B cell (primary cell): ENCODE results near the gene CFAP251. TPM values are rescaled to one million over a fixed set of nuclear protein-coding genes. Genes with fewer than 3 reads are reported as not detected.

Experiments used
- ATAC-seq: fragments of 200-7000 bp; cut with Tn5 transposase; one replicate; pipeline ENCODE4 v1.10.0; 2021; ENCODE audit warnings: low read depth, mild to moderate bottlenecking, moderate number of reproducible peaks, moderate library complexity
- CTCF ChIA-PET: fragments of 350-600 bp; sonication (Branson Sonifier 250); formaldehyde crosslinking; loops from one replicate; lab custom pipeline; 2021; ENCODE audit warnings: antibody characterized with exemption, inconsistent platforms; lab: Charles Lee
- POLR2A ChIA-PET: fragments of 350-600 bp; sonication (Branson Sonifier 250); formaldehyde crosslinking; loops from one replicate; lab custom pipeline; 2021; ENCODE audit warnings: antibody characterized with exemption; lab: Charles Lee
- DNase-seq: peaks from one replicate; pipeline ENCODE4 v3.0.0; 2013
- H2AFZ ChIP-seq: 2 replicates; pipeline ENCODE4 v1.6.1; 2012; ENCODE audit warnings: mild to moderate bottlenecking, low read depth, low read length; ENCODE audit not compliant: insufficient read depth, poor library complexity, severe bottlenecking
- H3K27ac ChIP-seq, 2 donors: 1 replicate in 1 of 2; 2 replicates in 1 of 2; pipeline ENCODE4 v1.5.1; 2012 to 2013; ENCODE audit warnings: low read length in 2 of 2, mild to moderate bottlenecking in 2 of 2, moderate library complexity in 1 of 2
- H3K27me3 ChIP-seq, 4 experiments: fragments of 200-600 bp in 1 of 4; sonication (generic) in 1 of 4; replicated peaks in 1 of 4; 1 replicate in 2 of 4; 2 replicates in 2 of 4; pipeline versions ENCODE4 v1.6.1 to v1.7.0; 2013 to 2016; ENCODE audit warnings: low read length in 3 of 4, mild to moderate bottlenecking in 2 of 4, mixed read lengths in 1 of 4, moderate library complexity in 1 of 4; ENCODE audit not compliant: insufficient read depth in 4 of 4, control insufficient read depth in 3 of 4; ENCODE audit errors: control extremely low read depth in 1 of 4
- H3K36me3 ChIP-seq, 2 experiments: replicated peaks in 1 of 2; 1 replicate in 1 of 2; 2 replicates in 1 of 2; pipeline versions ENCODE4 v1.6.1 to v1.7.1; 2013; ENCODE audit warnings: low read length in 1 of 2; ENCODE audit not compliant: insufficient read depth in 2 of 2, control insufficient read depth in 1 of 2; ENCODE audit errors: control extremely low read depth in 1 of 2, extremely low read depth in 1 of 2
- H3K4me1 ChIP-seq, 2 donors: fragments of 200-600 bp in 1 of 2; sonication (generic) in 1 of 2; 1 replicate in 1 of 2; 2 replicates in 1 of 2; pipeline versions ENCODE4 v1.5.1 to v1.6.1; 2013 to 2017; ENCODE audit warnings: low read length in 2 of 2; ENCODE audit not compliant: control insufficient read depth in 2 of 2, insufficient read depth in 2 of 2
- H3K4me2 ChIP-seq: replicated peaks from 2 replicates; pipeline ENCODE3; 2012; ENCODE audit warnings: mild to moderate bottlenecking, low read depth, low read length; ENCODE audit not compliant: poor library complexity, severe bottlenecking
- H3K4me3 ChIP-seq, 5 experiments: fragments of 200-600 bp in 1 of 5; sonication (generic) in 1 of 5; 1 replicate in 3 of 5; 2 replicates in 2 of 5; pipeline versions ENCODE4 v1.5.1 to v1.7.0; 2011 to 2016; ENCODE audit warnings: low read length in 4 of 5, mild to moderate bottlenecking in 4 of 5, low read depth in 2 of 5, control low read depth in 1 of 5, moderate library complexity in 1 of 5; ENCODE audit not compliant: insufficient read depth in 1 of 5; ENCODE audit errors: control extremely low read depth in 1 of 5, extremely low read depth in 1 of 5
- H3K79me2 ChIP-seq: fragments of 200-600 bp; sonication (generic); one replicate; pipeline ENCODE4 v1.6.0; 2016; ENCODE audit warnings: low read length; ENCODE audit not compliant: control insufficient read depth, insufficient read depth
- H3K9ac ChIP-seq: fragments of 200-600 bp; sonication (generic); 2 replicates; pipeline ENCODE4 v1.6.1; 2017; ENCODE audit warnings: mild to moderate bottlenecking, low read length, moderate library complexity
- H3K9me3 ChIP-seq, 3 donors: one replicate each; pipeline versions ENCODE4 v1.6.1 to v1.7.1; 2013; ENCODE audit warnings: low read length in 2 of 3; ENCODE audit not compliant: control insufficient read depth in 2 of 3, insufficient read depth in 1 of 3; ENCODE audit errors: control extremely low read depth in 1 of 3
- H4K20me1 ChIP-seq: 2 replicates; pipeline ENCODE4 v1.6.0; 2012; ENCODE audit warnings: mild to moderate bottlenecking, low read length; ENCODE audit not compliant: insufficient read depth, control insufficient read depth, poor library complexity, severe bottlenecking
- H3K27ac Mint-ChIP-seq: one replicate; pipeline ENCODE4 v1.8.0; 2021; ENCODE audit warnings: mixed read lengths
- H3K27me3 Mint-ChIP-seq: one replicate; pipeline ENCODE4 v1.8.0; 2021; ENCODE audit warnings: mixed read lengths
- H3K4me1 Mint-ChIP-seq: one replicate; pipeline ENCODE4 v1.8.0; 2021; ENCODE audit warnings: mixed read lengths
- H3K4me3 Mint-ChIP-seq: one replicate; pipeline ENCODE4 v1.8.0; 2021; ENCODE audit warnings: mixed read lengths
- H3K9me3 Mint-ChIP-seq: one replicate; pipeline ENCODE4 v1.8.0; 2022; ENCODE audit warnings: mixed read lengths; ENCODE audit not compliant: insufficient read depth
- EZH2 ChIP-seq: IDR thresholded peaks from 2 replicates; pipeline ENCODE4 v1.6.1; 2012; ENCODE audit warnings: borderline replicate concordance, low read depth, mild to moderate bottlenecking, moderate library complexity, low read length; ENCODE audit not compliant: insufficient read depth, poor library complexity, severe bottlenecking
- WGBS: methylation state at CpG from one replicate; pipeline ENCODE4 v1.1.5; 2013; ENCODE audit warnings: missing lambda C conversion rate; ENCODE audit not compliant: insufficient coverage; 5-methylcytosine and 5-hydroxymethylcytosine counted together
- intact Hi-C: fragments of 100-400 bp; cut with micrococcal nuclease; formaldehyde crosslinking; loops from one replicate; pipeline ENCODE4 v1.10.0; 2022
- polyA plus RNA-seq: library from polyadenylated mRNA; depleted of rRNA; stranded (reverse); fragments of >200 nt; gene quantifications from 2 replicates; pipeline ENCODE4 v1.2.3, GENCODE V29; 2012
- total RNA-seq, 2 donors: library from RNA; stranded (reverse); fragments of 120-200 nt in 1 of 2; gene quantifications; 1 replicate in 1 of 2; 2 replicates in 1 of 2; pipeline versions ENCODE4 v1.2.3 to v1.2.4, GENCODE V29; 2013 to 2022
- TF ChIP-seq, protein P1 (sequence below): fragments of 200-600 bp; IDR thresholded peaks from one replicate; pipeline ENCODE4 v1.8.0; 2022; ENCODE audit warnings: antibody characterized with exemption, mild to moderate bottlenecking

CFAP251 gene
- total and polyA plus RNA-seq, 2 donors (not counting 1 experiment from before 2014, with no cell fraction given) = 0.22 to 1.6 TPM

DNA sequence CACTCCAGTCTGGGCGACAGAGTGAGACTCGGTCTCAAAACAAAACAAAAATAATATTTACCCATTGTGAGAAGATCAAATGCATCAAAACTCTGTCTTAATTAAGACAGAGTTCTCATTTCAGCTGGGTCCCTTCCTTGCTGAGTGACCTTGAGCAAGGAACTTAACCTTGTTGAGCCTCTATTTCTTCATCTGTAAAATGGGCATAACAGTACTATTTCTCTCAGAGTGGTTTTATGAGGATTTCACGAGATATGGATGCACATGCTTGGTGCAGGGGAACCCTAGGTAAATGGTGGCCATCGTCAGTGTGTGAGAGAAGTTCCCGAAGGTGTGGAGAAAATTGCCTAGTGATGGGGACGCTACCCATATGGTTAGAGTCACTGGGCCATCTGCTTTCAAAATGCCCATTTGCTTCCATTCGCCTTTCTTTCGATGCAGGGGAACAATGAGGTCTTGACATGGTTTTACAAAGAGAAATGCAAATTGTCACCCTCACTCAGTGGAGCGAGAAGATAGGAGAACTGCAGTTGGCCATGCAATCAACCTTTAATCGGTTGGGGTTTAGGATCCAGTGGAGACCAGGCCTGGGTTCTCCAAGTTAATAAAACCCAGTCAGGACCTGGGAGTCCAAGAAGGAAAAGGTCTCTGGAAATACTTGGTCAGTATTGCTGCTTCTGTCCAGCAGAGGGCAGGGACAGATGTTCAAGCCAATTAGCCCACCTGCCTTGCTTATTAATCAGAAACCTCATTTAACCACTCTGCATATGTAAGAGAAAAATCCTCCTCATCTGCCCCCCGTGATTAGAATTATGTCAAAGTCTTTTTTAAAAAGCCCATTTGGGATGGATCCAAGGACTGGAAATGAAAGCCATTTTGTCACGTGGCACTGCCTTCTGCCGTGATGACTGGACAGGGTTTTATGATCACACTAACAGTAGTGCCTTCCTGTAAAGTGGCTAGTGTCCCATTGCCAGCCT, 37.2 kb downstream of the CFAP251 start:
- Histone ChIP-seq H3K4me3 (no peak overlapping the region), H3K36me3 (no peaks in the 10 kb centered on the region), H2AFZ (no peak overlapping the region), H3K4me2 (no peak overlapping the region), H3K9me3 (no peaks in the 10 kb centered on the region), H3K79me2 (no peaks in the 10 kb centered on the region), H4K20me1 (no peaks in the 10 kb centered on the region), H3K27me3 (no peaks in the 10 kb centered on the region), H3K4me1 (peaks cover 10 to 11% of the 10 kb centered on the region in 2 donors), H3K9ac (no peak overlapping the region), H3K27ac (no peak overlapping the region)
- H3K27me3 Mint-ChIP-seq = no peaks in the 10 kb centered on the region
- ChIA-PET CTCF (interaction anchor here (1.2 to 1.3 kb wide), 5 partner anchors 26 to 165 kb away, joined by 3 to 4 read pairs (median 3); no protein-coding TSS in a partner anchor), POLR2A (interaction anchor here (0.6 kb wide), 1 partner anchor 1405 kb away, joined by 3 read pairs; no protein-coding TSS in a partner anchor)
- no peaks in the 10 kb centered on the region for H3K9me3 Mint-ChIP-seq
- peak overlapping the region; percentile 8 for H3K4me3 Mint-ChIP-seq
- TF ChIP-seq, protein P1, sequence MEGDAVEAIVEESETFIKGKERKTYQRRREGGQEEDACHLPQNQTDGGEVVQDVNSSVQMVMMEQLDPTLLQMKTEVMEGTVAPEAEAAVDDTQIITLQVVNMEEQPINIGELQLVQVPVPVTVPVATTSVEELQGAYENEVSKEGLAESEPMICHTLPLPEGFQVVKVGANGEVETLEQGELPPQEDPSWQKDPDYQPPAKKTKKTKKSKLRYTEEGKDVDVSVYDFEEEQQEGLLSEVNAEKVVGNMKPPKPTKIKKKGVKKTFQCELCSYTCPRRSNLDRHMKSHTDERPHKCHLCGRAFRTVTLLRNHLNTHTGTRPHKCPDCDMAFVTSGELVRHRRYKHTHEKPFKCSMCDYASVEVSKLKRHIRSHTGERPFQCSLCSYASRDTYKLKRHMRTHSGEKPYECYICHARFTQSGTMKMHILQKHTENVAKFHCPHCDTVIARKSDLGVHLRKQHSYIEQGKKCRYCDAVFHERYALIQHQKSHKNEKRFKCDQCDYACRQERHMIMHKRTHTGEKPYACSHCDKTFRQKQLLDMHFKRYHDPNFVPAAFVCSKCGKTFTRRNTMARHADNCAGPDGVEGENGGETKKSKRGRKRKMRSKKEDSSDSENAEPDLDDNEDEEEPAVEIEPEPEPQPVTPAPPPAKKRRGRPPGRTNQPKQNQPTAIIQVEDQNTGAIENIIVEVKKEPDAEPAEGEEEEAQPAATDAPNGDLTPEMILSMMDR = peak; percentile 38
- no peak for TF ChIP-seq EZH2
- WGBS = 68% methylated on average over 11 of the region's 13 CpGs
- H3K27ac Mint-ChIP-seq = peak overlapping the region; percentile 29
- ATAC-seq (peak; percentile 56), DNase-seq (peak; percentile 48)
- peaks cover 16% of the 10 kb centered on the region for H3K4me1 Mint-ChIP-seq
- intact Hi-C loops = loop anchor here (5.0 kb wide), 1 partner anchor 77 kb away; no protein-coding TSS in a partner anchor
